ENCODE results near the gene SERINC3. TPM values are rescaled to one million over a fixed set of nuclear protein-coding genes. Genes with fewer than 3 reads are reported as not detected.
A peak's percentile ranks its signal among the peaks of the same experiment; 100 is the strongest.

Gene SERINC3
- total and polyA plus RNA-seq, 2 donors (not counting 3 experiments of a cell fraction or from before 2014, with no cell fraction given) = 83.7 to 177 TPM

- TF ChIP-seq, protein P1, sequence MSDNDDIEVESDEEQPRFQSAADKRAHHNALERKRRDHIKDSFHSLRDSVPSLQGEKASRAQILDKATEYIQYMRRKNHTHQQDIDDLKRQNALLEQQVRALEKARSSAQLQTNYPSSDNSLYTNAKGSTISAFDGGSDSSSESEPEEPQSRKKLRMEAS (IDR thresholded peaks at IDR 0.05; ENCODE audit: insufficient read depth, insufficient read length) = no peak
- TF ChIP-seq POLR2AphosphoS5 (IDR thresholded peaks at IDR 0.05; ENCODE audit: insufficient read depth, low read depth, low read length) (peak; percentile 32), MYC (IDR thresholded peaks at IDR 0.05; ENCODE audit: low read depth, low read length) (no peak), JUN (IDR thresholded peaks at IDR 0.05; ENCODE audit: borderline replicate concordance, insufficient read depth, insufficient read length, low read depth) (peak; percentile 76), GATA2 (IDR thresholded peaks at IDR 0.05; ENCODE audit: insufficient read depth, insufficient read length, low read depth, low read length) (peak; percentile 93), FOS (IDR thresholded peaks at IDR 0.05; ENCODE audit: borderline replicate concordance, insufficient read depth, low read length) (peak; percentile 66), CTCF (IDR thresholded peaks at IDR 0.05; ENCODE audit: extremely low read depth in 1 of 2, insufficient read depth in 1 of 2, low read depth in 1 of 2, low read length in 2 of 2) (no peak), POLR2A (IDR thresholded peaks at IDR 0.05; ENCODE audit: low read depth, low read length) (no peak), EZH2 (IDR thresholded peaks at IDR 0.05; ENCODE audit: borderline replicate concordance, low read depth, low read length, severe bottlenecking) (no peak)
- Histone ChIP-seq H3K4me1 (ENCODE audit: control insufficient read depth, extremely low read depth, insufficient read depth, low read length) (peaks cover 20% of the 10 kb centered on the region), H3K9ac (replicated peaks; ENCODE audit: extremely low read depth, insufficient read depth, low read length) (peak overlapping the region; percentile 90), H3K9me3 (replicated peaks; ENCODE audit: control insufficient read depth, insufficient read depth, low read length) (no peaks in the 10 kb centered on the region), H3K4me2 (ENCODE audit: insufficient read depth, low read length) (peak overlapping the region; percentile 94), H4K20me1 (replicated peaks; ENCODE audit: control insufficient read depth, extremely low read depth, insufficient read depth, low read length) (no peaks in the 10 kb centered on the region), H3K36me3 (ENCODE audit: control insufficient read depth in 2 of 2, extremely low read depth in 1 of 2, insufficient read depth in 2 of 2, low read length in 2 of 2) (no peaks in the 10 kb centered on the region), H2AFZ (ENCODE audit: low read depth, low read length) (no peak overlapping the region), H3K27me3 (ENCODE audit: control insufficient read depth in 2 of 2, insufficient read depth in 2 of 2, low read length in 2 of 2) (no peaks in the 10 kb centered on the region), H3K27ac (ENCODE audit: insufficient read depth, low read depth, low read length) (peak overlapping the region; percentile 78), H3K4me3 (replicated peaks in 1 of 3; ENCODE audit: insufficient read depth in 1 of 3, low read depth in 1 of 3, low read length in 3 of 3) (peak overlapping the region in 2 of 3 experiments; percentile 80 to 92), H3K9me1 (replicated peaks; ENCODE audit: control insufficient read depth, extremely low read depth, insufficient read depth, low read length) (no peaks in the 10 kb centered on the region), H3K79me2 (ENCODE audit: control insufficient read depth, insufficient read depth, low read length) (peaks cover 23% of the 10 kb centered on the region)
- DNase-seq (ENCODE audit: low read depth, low spot score) (peak; percentile 74), FAIRE-seq (peak; percentile 52)
- BruUV-seq (replicated peaks) = no TSS peak
- CTCF ChIA-PET = interaction anchor here (1.4 to 2.8 kb wide), 2 partner anchors 49 to 77 kb away, joined by 5 to 9 read pairs; partner anchors contain the start of gene PKIG
- intact Hi-C loops (cut with micrococcal nuclease) (loop anchor here (1.0 to 10.0 kb wide), 6 partner anchors 11 to 202 kb away; partner anchors contain the start of gene SERINC3), dilution Hi-C loops (cut with MboI; ENCODE audit: extremely low pct_ligation_motif_present, low sequenced_read_pairs) (no loop called here)
- POLR2A ChIA-PET = no interaction called here
Measured at GRCh38 chr20:44532981-44533331, 11.1 kb upstream of the SERINC3 start.

Data from endothelial cell of umbilical vein (primary cell).